ENCODE results near the gene DNAJC2.

DNAJC2 gene, protein sequence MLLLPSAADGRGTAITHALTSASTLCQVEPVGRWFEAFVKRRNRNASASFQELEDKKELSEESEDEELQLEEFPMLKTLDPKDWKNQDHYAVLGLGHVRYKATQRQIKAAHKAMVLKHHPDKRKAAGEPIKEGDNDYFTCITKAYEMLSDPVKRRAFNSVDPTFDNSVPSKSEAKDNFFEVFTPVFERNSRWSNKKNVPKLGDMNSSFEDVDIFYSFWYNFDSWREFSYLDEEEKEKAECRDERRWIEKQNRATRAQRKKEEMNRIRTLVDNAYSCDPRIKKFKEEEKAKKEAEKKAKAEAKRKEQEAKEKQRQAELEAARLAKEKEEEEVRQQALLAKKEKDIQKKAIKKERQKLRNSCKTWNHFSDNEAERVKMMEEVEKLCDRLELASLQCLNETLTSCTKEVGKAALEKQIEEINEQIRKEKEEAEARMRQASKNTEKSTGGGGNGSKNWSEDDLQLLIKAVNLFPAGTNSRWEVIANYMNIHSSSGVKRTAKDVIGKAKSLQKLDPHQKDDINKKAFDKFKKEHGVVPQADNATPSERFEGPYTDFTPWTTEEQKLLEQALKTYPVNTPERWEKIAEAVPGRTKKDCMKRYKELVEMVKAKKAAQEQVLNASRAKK

GRCh38 chr7:103344453-103345149, at the start of gene DNAJC2:
TSS of gene DNAJC2 (minus strand) at chr7:103344767. CDS start at chr7:103344622, 145 bp downstream.
- Mint-ChIP-seq H3K27me3 (ENCODE audit: low read depth, poor library complexity) (peaks cover 6% of the 10 kb centered on the region), H3K27ac (peak within 1 kb of the TSS; percentile 98), H3K4me3 (peak within 1 kb of the TSS; percentile 91), H3K4me1 (peaks cover 28% of the 10 kb centered on the region), H3K9me3 (no peaks in the 10 kb centered on the region), H3K36me3 (ENCODE audit: low read depth) (peaks cover 28% of the 10 kb centered on the region)
- TF ChIP-seq, protein P1, sequence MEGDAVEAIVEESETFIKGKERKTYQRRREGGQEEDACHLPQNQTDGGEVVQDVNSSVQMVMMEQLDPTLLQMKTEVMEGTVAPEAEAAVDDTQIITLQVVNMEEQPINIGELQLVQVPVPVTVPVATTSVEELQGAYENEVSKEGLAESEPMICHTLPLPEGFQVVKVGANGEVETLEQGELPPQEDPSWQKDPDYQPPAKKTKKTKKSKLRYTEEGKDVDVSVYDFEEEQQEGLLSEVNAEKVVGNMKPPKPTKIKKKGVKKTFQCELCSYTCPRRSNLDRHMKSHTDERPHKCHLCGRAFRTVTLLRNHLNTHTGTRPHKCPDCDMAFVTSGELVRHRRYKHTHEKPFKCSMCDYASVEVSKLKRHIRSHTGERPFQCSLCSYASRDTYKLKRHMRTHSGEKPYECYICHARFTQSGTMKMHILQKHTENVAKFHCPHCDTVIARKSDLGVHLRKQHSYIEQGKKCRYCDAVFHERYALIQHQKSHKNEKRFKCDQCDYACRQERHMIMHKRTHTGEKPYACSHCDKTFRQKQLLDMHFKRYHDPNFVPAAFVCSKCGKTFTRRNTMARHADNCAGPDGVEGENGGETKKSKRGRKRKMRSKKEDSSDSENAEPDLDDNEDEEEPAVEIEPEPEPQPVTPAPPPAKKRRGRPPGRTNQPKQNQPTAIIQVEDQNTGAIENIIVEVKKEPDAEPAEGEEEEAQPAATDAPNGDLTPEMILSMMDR (IDR thresholded peaks at IDR 0.05): no peak
- peak; percentile 79 for DNase-seq

- Mint-ChIP-seq H3K4me1 (no peaks in the 10 kb centered on the region), H3K36me3 (ENCODE audit: low read depth) (no peaks in the 10 kb centered on the region), H3K27me3 (ENCODE audit: low read depth, poor library complexity) (peaks cover 40% of the 10 kb centered on the region), H3K27ac (no peak overlapping the region), H3K9me3 (peaks cover 3% of the 10 kb centered on the region), H3K4me3 (no peak overlapping the region)
- TF ChIP-seq, protein P1 (IDR thresholded peaks at IDR 0.05): no peak
- DNase-seq: no peak
These were observed 47.4 kb upstream of the DNAJC2 start for GRCh38 chr7:103391976-103392375.

- no peak overlapping the region for H3K4me3 Mint-ChIP-seq
- no peaks in the 10 kb centered on the region for H3K4me1 Mint-ChIP-seq
- TF ChIP-seq, protein P1 (IDR thresholded peaks at IDR 0.05): no peak
- no peaks in the 10 kb centered on the region for H3K9me3 Mint-ChIP-seq
- no peak overlapping the region for H3K27ac Mint-ChIP-seq
- peaks cover 40% of the 10 kb centered on the region for H3K27me3 Mint-ChIP-seq (ENCODE audit: low read depth, poor library complexity)
- DNase-seq: no peak
- H3K36me3 Mint-ChIP-seq (ENCODE audit: low read depth): no peaks in the 10 kb centered on the region
These were observed 46.6 kb upstream of the DNAJC2 start for GRCh38 chr7:103391150-103391549.

GRCh38 chr7:103389263-103389662, 44.7 kb upstream of the DNAJC2 start:
- no peak overlapping the region for H3K4me3 Mint-ChIP-seq
- no peak overlapping the region for H3K27ac Mint-ChIP-seq
- no peaks in the 10 kb centered on the region for H3K9me3 Mint-ChIP-seq
- DNase-seq: no peak
- H3K36me3 Mint-ChIP-seq (ENCODE audit: low read depth): no peaks in the 10 kb centered on the region
- TF ChIP-seq, protein P1 (IDR thresholded peaks at IDR 0.05): no peak
- H3K27me3 Mint-ChIP-seq (ENCODE audit: low read depth, poor library complexity): peaks cover 35% of the 10 kb centered on the region
- no peaks in the 10 kb centered on the region for H3K4me1 Mint-ChIP-seq

GRCh38 chr7:103388469-103389140, 44.0 kb upstream of the DNAJC2 start:
- Mint-ChIP-seq H3K36me3 (ENCODE audit: low read depth) (no peaks in the 10 kb centered on the region), H3K27me3 (ENCODE audit: low read depth, poor library complexity) (peaks cover 35% of the 10 kb centered on the region), H3K4me1 (no peaks in the 10 kb centered on the region), H3K4me3 (no peak overlapping the region), H3K9me3 (no peaks in the 10 kb centered on the region), H3K27ac (no peak overlapping the region)
- TF ChIP-seq, protein P1 (IDR thresholded peaks at IDR 0.05): no peak
- no peak for DNase-seq

Measured in nephron progenitor cell (in vitro differentiated cells).